ENCODE data around the gene MFNG.
A peak's percentile ranks its signal among the peaks of the same experiment; 100 is the strongest.

The MFNG gene

DNA sequence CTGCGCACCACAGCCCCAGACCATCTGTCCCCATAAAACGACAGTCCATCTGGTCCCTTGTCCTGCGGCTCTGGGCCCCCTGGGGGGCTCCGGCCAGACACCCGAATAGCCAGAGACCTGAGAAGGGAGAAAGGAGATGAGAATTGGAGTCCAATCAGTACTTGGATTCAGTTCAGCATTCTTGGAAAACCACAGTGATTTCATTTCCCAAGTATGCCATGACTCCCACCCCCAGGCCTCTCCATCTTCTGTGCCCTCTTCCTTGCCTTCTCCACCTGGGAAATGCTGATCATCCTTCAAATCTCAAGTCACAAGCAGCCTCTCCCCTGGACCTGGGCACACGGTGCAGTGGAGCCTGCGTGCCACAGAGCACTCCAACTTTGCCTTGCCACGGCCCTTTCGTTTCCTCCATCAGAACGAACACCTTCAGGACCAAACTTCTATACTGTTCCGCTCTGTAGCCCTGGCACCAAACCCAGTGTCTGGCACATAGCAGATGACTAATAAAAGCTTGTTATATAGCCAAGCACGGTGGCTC, 10.9 kb upstream of the MFNG start:
- no peak for FAIRE-seq
- DNase-seq (ENCODE audit: insufficient read length, low spot score) = no peak

GRCh38 chr22:37496651-37497050, 10.5 kb upstream of the MFNG start:
- FAIRE-seq (no peak), DNase-seq (ENCODE audit: insufficient read length, low spot score) (no peak)

- FAIRE-seq (no peak), DNase-seq (ENCODE audit: insufficient read length, low spot score) (no peak)
Measured at GRCh38 chr22:37493979-37494378, 7.8 kb upstream of the MFNG start.

DNA sequence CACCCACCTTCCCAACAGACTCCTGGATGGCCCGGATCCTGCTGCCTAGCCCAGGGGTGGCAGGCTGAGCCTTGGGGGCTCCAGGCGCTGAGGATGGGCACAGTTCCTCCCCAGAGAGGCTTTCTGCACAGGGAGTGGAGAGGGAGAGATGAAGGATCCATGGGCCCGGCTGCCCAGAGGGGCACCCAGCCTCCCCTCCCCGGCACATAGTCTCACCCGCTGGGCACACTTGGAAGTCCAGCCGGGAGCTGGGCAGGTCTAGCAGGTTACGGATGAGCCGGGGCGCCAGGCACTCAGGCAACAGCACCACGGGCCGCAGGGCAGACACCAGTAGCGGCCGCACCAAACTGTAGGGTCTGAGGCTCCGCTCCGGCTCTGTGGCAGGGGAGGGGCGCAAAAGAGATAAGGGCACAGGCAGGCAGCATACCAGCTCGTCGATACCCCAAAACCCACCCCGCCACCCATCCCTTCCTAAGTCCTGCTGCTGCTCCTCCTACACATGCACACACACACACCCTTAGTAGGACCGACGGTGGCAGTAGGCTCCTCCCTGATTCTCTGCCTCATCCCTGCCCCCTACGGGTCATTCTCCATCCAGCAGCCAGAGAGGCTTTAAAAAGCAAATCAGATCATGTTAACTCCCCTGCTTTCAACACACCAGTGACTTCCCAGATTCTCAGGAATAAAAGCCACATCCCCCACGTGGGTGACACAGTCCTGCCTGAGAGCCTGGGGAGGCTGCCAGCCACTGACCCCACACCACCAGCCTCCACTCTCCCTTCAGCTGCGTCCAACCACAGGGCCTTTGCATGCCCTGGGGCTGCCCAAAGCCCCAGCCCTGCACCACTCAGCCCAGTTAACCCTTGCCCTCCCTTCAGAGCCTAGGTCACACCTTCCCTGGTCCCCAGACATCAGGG, 6.5 kb upstream of the MFNG start:
- peak; percentile 67 for FAIRE-seq
- DNase-seq (ENCODE audit: insufficient read length, low spot score) = no peak

DNA sequence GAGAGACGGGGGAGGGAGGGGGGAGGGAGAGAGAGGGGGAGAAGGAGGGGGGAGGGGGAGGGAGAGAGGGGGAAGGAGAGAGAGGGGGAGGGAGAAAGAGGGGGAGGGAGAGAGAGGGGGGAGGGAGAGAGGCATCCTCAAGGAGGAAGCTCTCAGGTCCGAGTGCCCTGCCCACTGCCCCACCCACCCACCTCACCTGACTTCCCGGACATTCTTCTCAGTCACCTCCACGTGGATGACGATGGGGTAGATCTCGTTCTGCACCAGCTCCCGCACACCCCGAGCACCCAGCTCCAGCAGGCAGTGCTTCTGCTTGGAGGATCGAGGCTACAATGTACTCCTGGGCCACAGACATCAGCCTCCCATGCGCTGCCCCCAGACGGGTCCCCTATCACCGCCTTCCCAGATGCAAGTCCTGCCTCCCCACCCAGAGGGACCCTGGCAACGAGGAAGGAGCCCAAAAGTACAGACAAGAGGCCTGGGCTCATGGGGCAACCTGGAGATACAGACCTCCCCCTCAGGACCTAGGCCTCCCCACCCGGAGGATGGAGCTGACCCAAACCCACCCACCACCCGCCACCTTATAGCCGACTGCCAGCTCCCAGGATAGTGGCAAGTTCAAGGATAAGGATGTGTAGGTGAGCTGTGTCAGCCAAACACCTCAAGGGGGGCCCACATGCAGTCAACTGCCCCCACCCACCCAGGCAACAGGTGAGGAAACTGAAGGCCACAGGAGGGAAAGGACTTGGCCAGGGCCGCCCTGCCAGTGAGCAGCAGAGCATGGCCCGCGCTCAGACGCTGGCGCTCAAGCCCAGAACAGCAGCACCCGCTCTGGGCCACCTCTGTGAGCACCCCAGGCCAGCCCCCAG, 5.6 kb upstream of the MFNG start:
- FAIRE-seq (no peak), DNase-seq (ENCODE audit: insufficient read length, low spot score) (no peak)

- FAIRE-seq (no peak), DNase-seq (ENCODE audit: insufficient read length, low spot score) (no peak)
Measured at GRCh38 chr22:37491106-37491505, 4.9 kb upstream of the MFNG start.

DNA sequence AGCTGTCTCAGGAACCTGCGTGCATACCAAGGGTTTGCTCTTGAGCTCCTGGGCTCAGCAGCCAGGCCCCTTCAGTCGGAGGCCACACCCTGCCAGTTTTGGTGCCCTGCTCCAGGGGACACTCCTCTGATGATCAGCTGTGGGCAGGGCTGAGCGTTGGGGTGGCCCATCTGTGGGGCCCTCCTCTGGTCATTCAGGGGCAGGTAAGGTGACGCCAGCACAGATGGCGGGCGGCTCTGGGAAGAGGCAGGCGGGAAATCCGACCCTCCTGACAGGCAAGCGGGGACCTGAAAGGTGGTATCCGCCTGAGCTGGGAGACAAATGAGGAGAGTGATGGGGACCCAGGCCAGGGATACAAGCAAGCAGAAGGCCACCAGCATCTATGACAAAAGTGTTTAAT, 3.8 kb upstream of the MFNG start:
- no peak for DNase-seq (ENCODE audit: insufficient read length, low spot score)
- no peak for FAIRE-seq

GRCh38 chr22:37488337-37489135, 2.4 kb upstream of the MFNG start:
- FAIRE-seq (no peak), DNase-seq (ENCODE audit: insufficient read length, low spot score) (no peak)

DNA sequence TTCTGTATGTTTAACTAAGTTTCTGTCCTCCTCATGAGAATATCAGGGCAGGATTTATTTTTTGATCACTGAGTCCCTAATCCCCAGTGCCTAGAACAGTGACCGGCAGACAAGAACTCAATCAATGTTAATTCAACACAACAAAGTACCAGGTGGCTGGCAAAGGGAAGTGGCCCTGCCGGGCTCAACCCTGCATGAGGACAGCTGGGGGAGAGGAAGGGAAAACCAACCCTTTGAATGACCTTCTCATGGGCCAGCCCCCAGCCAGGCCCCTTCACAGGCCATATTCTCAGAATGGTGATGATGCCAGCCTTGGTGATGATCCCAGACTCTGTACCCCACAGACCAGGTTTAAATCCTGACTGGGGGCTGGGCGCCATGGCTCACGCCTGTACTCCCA, 1.4 kb upstream of the MFNG start:
- FAIRE-seq (no peak), DNase-seq (ENCODE audit: insufficient read length, low spot score) (no peak)

DNA sequence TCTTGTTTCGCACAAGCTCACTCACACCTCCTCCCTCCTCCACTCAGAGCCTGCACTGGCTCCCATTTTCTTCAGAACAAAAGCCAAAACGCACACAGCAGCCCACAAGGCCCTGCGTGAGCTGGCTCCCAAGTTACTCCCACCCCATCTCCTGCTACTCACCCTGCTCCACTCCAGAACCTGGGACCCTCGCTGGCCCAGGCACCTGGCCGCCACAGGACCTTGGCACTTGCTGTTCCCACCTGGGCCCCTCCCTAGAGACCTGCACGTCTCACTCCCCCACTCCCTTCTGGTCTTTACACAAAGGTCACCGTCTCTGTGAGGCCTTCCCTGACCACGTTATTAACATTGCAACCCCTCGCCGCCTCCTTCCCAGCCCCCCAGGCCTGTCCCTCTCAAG, 945 bp upstream of the MFNG start:
- DNase-seq (ENCODE audit: insufficient read length, low spot score) = no peak
- FAIRE-seq = no peak

GRCh38 chr22:37485395-37486223, 575 bp downstream of the MFNG start:
- no peak for DNase-seq (ENCODE audit: insufficient read length, low spot score)
- FAIRE-seq = peak; percentile 39

- peak; percentile 96 for FAIRE-seq
- peak; percentile 71 for DNase-seq (ENCODE audit: insufficient read length, low spot score)
Measured at GRCh38 chr22:37484480-37485394, 1.4 kb downstream of the MFNG start.

GRCh38 chr22:37483050-37483449, 3.1 kb downstream of the MFNG start:
- no peak for DNase-seq (ENCODE audit: insufficient read length, low spot score)
- FAIRE-seq = no peak

- no peak for FAIRE-seq
- DNase-seq (ENCODE audit: insufficient read length, low spot score) = no peak
Measured at GRCh38 chr22:37482244-37482643, 3.9 kb downstream of the MFNG start.

GRCh38 chr22:37481347-37481907, 4.8 kb downstream of the MFNG start:
- DNase-seq (ENCODE audit: insufficient read length, low spot score) (no peak), FAIRE-seq (no peak)

GRCh38 chr22:37480387-37481346, 5.5 kb downstream of the MFNG start:
- no peak for FAIRE-seq
- no peak for DNase-seq (ENCODE audit: insufficient read length, low spot score)

- FAIRE-seq (no peak), DNase-seq (ENCODE audit: insufficient read length, low spot score) (no peak)
Measured at GRCh38 chr22:37479196-37479595, 7.0 kb downstream of the MFNG start.

Data from GM19239 (cell line).